Neuronal stem cell (in vitro differentiated cells): ENCODE measurements around the gene FHIT.
"Not testable (repeated sequence)": the region's sequence is repeated elsewhere in the genome, so short reads cannot be mapped to it uniquely, and the experiment has no call there.

Experiments used
- DNase-seq: peaks from one replicate; pipeline ENCODE4 v3.0.0-alpha.2; 2013; ENCODE audit warnings: low spot score
- H2AFZ ChIP-seq: one replicate; pipeline ENCODE4 v1.6.1; 2013; ENCODE audit warnings: mild to moderate bottlenecking, low read length, inconsistent platforms
- H2AK5ac ChIP-seq: 2 replicates; pipeline ENCODE4 v1.6.1; 2013; ENCODE audit warnings: low read depth, mild to moderate bottlenecking, inconsistent platforms, low read length, moderate library complexity, mixed read lengths
- H2BK120ac ChIP-seq: 2 replicates; pipeline ENCODE4 v1.6.1; 2013; ENCODE audit warnings: low read depth, mild to moderate bottlenecking, inconsistent platforms, low read length, moderate library complexity, mixed read lengths
- H2BK12ac ChIP-seq: one replicate; pipeline ENCODE4 v1.6.1; 2013; ENCODE audit warnings: low read length, inconsistent platforms
- H2BK15ac ChIP-seq: 2 replicates; pipeline ENCODE4 v1.6.1; 2013; ENCODE audit warnings: mild to moderate bottlenecking, low read length, inconsistent platforms, mixed read lengths
- H2BK5ac ChIP-seq: one replicate; pipeline ENCODE4 v1.6.1; 2013; ENCODE audit warnings: inconsistent platforms, mild to moderate bottlenecking, low read length, moderate library complexity
- H3K14ac ChIP-seq: one replicate; pipeline ENCODE4 v1.6.1; 2013; ENCODE audit warnings: low read length, inconsistent platforms
- H3K18ac ChIP-seq: 2 replicates; pipeline ENCODE4 v1.6.1; 2013; ENCODE audit warnings: low read length, inconsistent platforms
- H3K23ac ChIP-seq: 2 replicates; pipeline ENCODE4 v1.6.1; 2013; ENCODE audit warnings: low read depth, mild to moderate bottlenecking, mixed read lengths, low read length, inconsistent platforms; ENCODE audit not compliant: poor library complexity
- H3K27ac ChIP-seq: replicated peaks from 3 replicates; pipeline ENCODE4 v1.5.1; 2013; ENCODE audit warnings: low read length, inconsistent platforms
- H3K27me3 ChIP-seq, 3 experiments: 2 replicates each; pipeline ENCODE4 v1.6.1; 2013; ENCODE audit warnings: low read length in 3 of 3, mild to moderate bottlenecking in 2 of 3, inconsistent platforms in 1 of 3, low read depth in 1 of 3, mixed read lengths in 1 of 3, moderate library complexity in 1 of 3; ENCODE audit not compliant: control insufficient read depth in 3 of 3, insufficient read depth in 3 of 3
- H3K36me3 ChIP-seq, 2 donors: replicated peaks in 1 of 2; 2 replicates each; pipeline ENCODE4 v1.6.1; 2013; ENCODE audit warnings: low read length in 2 of 2; ENCODE audit not compliant: control insufficient read depth in 2 of 2, insufficient read depth in 2 of 2
- H3K4ac ChIP-seq: 2 replicates; pipeline ENCODE4 v1.6.1; 2013; ENCODE audit warnings: inconsistent platforms, mild to moderate bottlenecking, low read length, moderate library complexity
- H3K4me1 ChIP-seq, 2 donors: 1 replicate in 1 of 2; 2 replicates in 1 of 2; pipeline ENCODE4 v1.6.1; 2013; ENCODE audit warnings: low read length in 2 of 2, low read depth in 1 of 2; ENCODE audit not compliant: control insufficient read depth in 2 of 2, insufficient read depth in 1 of 2
- H3K4me2 ChIP-seq: one replicate; pipeline ENCODE4 v1.6.1; 2013; ENCODE audit warnings: mild to moderate bottlenecking, low read length, inconsistent platforms; ENCODE audit not compliant: insufficient read depth, poor library complexity, severe bottlenecking
- H3K4me3 ChIP-seq, 2 donors: 2 replicates each; pipeline ENCODE4 v1.5.1; 2013; ENCODE audit warnings: low read length in 2 of 2, mild to moderate bottlenecking in 2 of 2, inconsistent platforms in 1 of 2, moderate library complexity in 1 of 2
- H3K79me1 ChIP-seq: one replicate; pipeline ENCODE4 v1.6.1; 2013; ENCODE audit warnings: low read depth, mild to moderate bottlenecking, inconsistent platforms, low read length, moderate library complexity
- H3K9ac ChIP-seq: one replicate; pipeline ENCODE4 v1.6.1; 2013; ENCODE audit warnings: mild to moderate bottlenecking, low read depth, low read length, inconsistent platforms; ENCODE audit not compliant: poor library complexity
- H3K9me3 ChIP-seq, 2 donors: replicated peaks in 1 of 2; 2 replicates each; pipeline versions ENCODE3 to v1.6.1; 2013; ENCODE audit warnings: low read length in 2 of 2, mild to moderate bottlenecking in 2 of 2, inconsistent platforms in 1 of 2, low read depth in 1 of 2, mixed read lengths in 1 of 2, moderate library complexity in 1 of 2; ENCODE audit not compliant: control insufficient read depth in 2 of 2, insufficient read depth in 1 of 2
- H4K8ac ChIP-seq: one replicate; pipeline ENCODE4 v1.6.1; 2013; ENCODE audit warnings: low read depth, mild to moderate bottlenecking, inconsistent platforms, low read length, moderate library complexity
- H4K91ac ChIP-seq: one replicate; pipeline ENCODE4 v1.6.1; 2013; ENCODE audit warnings: low read length, low read depth, mild to moderate bottlenecking, inconsistent platforms; ENCODE audit not compliant: poor library complexity
- WGBS, 2 donors: extraction: QIAGEN DNeasy Blood & Tissue Kit; methylation state at CpG; one replicate each; pipeline ENCODE4 v1.1.7; 2013; ENCODE audit warnings: missing lambda C conversion rate in 2 of 2, mixed read lengths in 1 of 2; ENCODE audit not compliant: insufficient read length in 2 of 2, insufficient replicate concordance in 1 of 2; ENCODE audit errors: extremely low coverage in 2 of 2; 5-methylcytosine and 5-hydroxymethylcytosine counted together

The FHIT gene

GRCh38 chr3:60888952-60889351, 362.3 kb downstream of the FHIT start:
- not testable (repeated sequence) for H3K4me2 ChIP-seq, H4K8ac ChIP-seq, H3K23ac ChIP-seq, H2AK5ac ChIP-seq, H2BK120ac ChIP-seq, H2BK15ac ChIP-seq, H3K4me3 ChIP-seq, H2BK12ac ChIP-seq, H2AFZ ChIP-seq, H4K91ac ChIP-seq, H3K36me3 ChIP-seq, H3K4ac ChIP-seq, H3K9ac ChIP-seq, H3K14ac ChIP-seq, H2BK5ac ChIP-seq, H3K18ac ChIP-seq, DNase-seq, H3K79me1 ChIP-seq, H3K9me3 ChIP-seq, H3K27me3 ChIP-seq, H3K4me1 ChIP-seq, H3K27ac ChIP-seq
- 100% methylated on average over 4 of the region's 10 CpGs; no CpG with 5 or more reads in 1 of the 2 donors for WGBS, 2 donors

DNA sequence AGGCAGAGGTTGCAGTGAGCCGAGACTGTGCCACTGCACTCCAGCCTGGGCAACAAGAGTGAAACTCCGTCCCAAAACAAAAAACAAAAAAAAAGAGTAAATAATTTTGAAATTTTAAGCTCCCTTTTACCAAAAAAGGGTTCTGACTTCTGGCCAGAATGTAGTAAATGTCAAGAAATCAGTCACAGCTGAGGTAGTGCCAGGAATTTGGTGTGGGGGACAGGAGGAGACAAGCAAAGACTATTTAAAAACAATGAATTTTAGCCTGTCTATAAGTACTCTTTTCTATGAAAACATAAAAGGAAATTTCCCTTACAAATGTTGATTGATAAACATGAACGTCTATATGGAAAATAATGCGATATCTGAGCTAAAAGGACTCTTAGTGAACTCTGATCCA, 363.7 kb downstream of the FHIT start:
- Histone ChIP-seq H3K14ac (no peak overlapping the region), H3K23ac (no peak overlapping the region), H3K18ac (no peak overlapping the region), H3K4me2 (no peak overlapping the region), H4K91ac (no peak overlapping the region), H3K9ac (no peak overlapping the region), H2AK5ac (no peak overlapping the region), H2BK15ac (no peak overlapping the region), H2BK12ac (no peak overlapping the region), H3K79me1 (no peaks in the 10 kb centered on the region), H2BK120ac (no peak overlapping the region), H3K4me3 (no peak overlapping the region), H3K36me3 (no peaks in the 10 kb centered on the region), H4K8ac (no peak overlapping the region), H3K27me3 (no peaks in the 10 kb centered on the region), H2BK5ac (no peak overlapping the region), H3K9me3 (no peaks in the 10 kb centered on the region), H3K4ac (no peak overlapping the region), H2AFZ (no peak overlapping the region), H3K4me1 (no peaks in the 10 kb centered on the region), H3K27ac (no peak overlapping the region)
- no CpG with 5 or more reads among the region's 4 CpGs for whole genome bisulfite sequencing, 2 donors
- DNase-seq = no peak

- DNase-seq = no peak
- Histone ChIP-seq H2BK120ac (no peak overlapping the region), H3K18ac (no peak overlapping the region), H4K8ac (no peak overlapping the region), H3K23ac (no peak overlapping the region), H3K9ac (no peak overlapping the region), H4K91ac (no peak overlapping the region), H3K27me3 (no peaks in the 10 kb centered on the region), H3K9me3 (no peaks in the 10 kb centered on the region), H3K4ac (no peak overlapping the region), H2AK5ac (no peak overlapping the region), H2BK12ac (no peak overlapping the region), H2BK5ac (no peak overlapping the region), H3K4me3 (no peak overlapping the region), H3K4me1 (no peaks in the 10 kb centered on the region), H2BK15ac (no peak overlapping the region), H3K14ac (no peak overlapping the region), H3K36me3 (no peaks in the 10 kb centered on the region), H3K27ac (no peak overlapping the region), H2AFZ (no peak overlapping the region), H3K4me2 (no peak overlapping the region), H3K79me1 (no peaks in the 10 kb centered on the region)
- WGBS, 2 donors = no CpG with 5 or more reads among the region's 1 CpG
Measured at GRCh38 chr3:60886518-60886917, 364.7 kb downstream of the FHIT start.

GRCh38 chr3:60884005-60884404, 367.2 kb downstream of the FHIT start:
- Histone ChIP-seq H3K18ac (no peak overlapping the region), H2BK12ac (no peak overlapping the region), H3K27ac (no peak overlapping the region), H2AFZ (no peak overlapping the region), H3K36me3 (no peaks in the 10 kb centered on the region), H2BK120ac (no peak overlapping the region), H4K91ac (no peak overlapping the region), H3K4me1 (no peaks in the 10 kb centered on the region), H3K4me2 (no peak overlapping the region), H3K27me3 (no peaks in the 10 kb centered on the region), H3K4ac (no peak overlapping the region), H3K9me3 (peaks cover 2 to 3% of the 10 kb centered on the region in 2 donors), H3K4me3 (no peak overlapping the region), H3K14ac (no peak overlapping the region), H3K9ac (no peak overlapping the region), H3K79me1 (no peaks in the 10 kb centered on the region), H2BK15ac (no peak overlapping the region), H3K23ac (no peak overlapping the region), H2AK5ac (no peak overlapping the region), H2BK5ac (no peak overlapping the region), H4K8ac (no peak overlapping the region)
- no CpG with 5 or more reads among the region's 2 CpGs for WGBS, 2 donors
- no peak for DNase-seq
